Measurements from ENCODE around the gene REXO1. TPM values are rescaled to one million over a fixed set of nuclear protein-coding genes. Genes with fewer than 3 reads are reported as not detected.

The REXO1 gene
- total and polyA plus RNA-seq, 2 donors (not counting 3 experiments of a cell fraction or from before 2014, with no cell fraction given) = 41.1 to 56.9 TPM

- Histone ChIP-seq H3K27me3 (ENCODE audit: control insufficient read depth in 2 of 2, insufficient read depth in 2 of 2, low read length in 2 of 2) (no peaks in the 10 kb centered on the region), H3K27ac (ENCODE audit: insufficient read depth, low read depth, low read length) (no peak overlapping the region), H3K36me3 (ENCODE audit: control insufficient read depth in 2 of 2, extremely low read depth in 1 of 2, insufficient read depth in 2 of 2, low read length in 2 of 2) (peaks cover 0 to 3% of the 10 kb centered on the region in 2 experiments), H2AFZ (ENCODE audit: low read depth, low read length) (no peak overlapping the region), H3K79me2 (ENCODE audit: control insufficient read depth, insufficient read depth, low read length) (no peaks in the 10 kb centered on the region), H4K20me1 (replicated peaks; ENCODE audit: control insufficient read depth, extremely low read depth, insufficient read depth, low read length) (no peaks in the 10 kb centered on the region), H3K4me2 (ENCODE audit: insufficient read depth, low read length) (no peak overlapping the region), H3K4me1 (ENCODE audit: control insufficient read depth, extremely low read depth, insufficient read depth, low read length) (peaks cover 13% of the 10 kb centered on the region), H3K9me1 (replicated peaks; ENCODE audit: control insufficient read depth, extremely low read depth, insufficient read depth, low read length) (no peaks in the 10 kb centered on the region), H3K9me3 (replicated peaks; ENCODE audit: control insufficient read depth, insufficient read depth, low read length) (no peaks in the 10 kb centered on the region), H3K4me3 (replicated peaks in 1 of 3; ENCODE audit: insufficient read depth in 1 of 3, low read depth in 1 of 3, low read length in 3 of 3) (no peak overlapping the region), H3K9ac (replicated peaks; ENCODE audit: extremely low read depth, insufficient read depth, low read length) (no peak overlapping the region)
- no TSS peak for BruUV-seq (replicated peaks)
- TF ChIP-seq POLR2AphosphoS5 (IDR thresholded peaks at IDR 0.05; ENCODE audit: insufficient read depth, low read depth, low read length) (no peak), JUN (IDR thresholded peaks at IDR 0.05; ENCODE audit: borderline replicate concordance, insufficient read depth, insufficient read length, low read depth) (no peak), GATA2 (IDR thresholded peaks at IDR 0.05; ENCODE audit: insufficient read depth, insufficient read length, low read depth, low read length) (no peak), CTCF (IDR thresholded peaks at IDR 0.05; ENCODE audit: extremely low read depth in 1 of 2, insufficient read depth in 1 of 2, low read depth in 1 of 2, low read length in 2 of 2) (no peak), MAX (IDR thresholded peaks at IDR 0.05; ENCODE audit: insufficient read depth, insufficient read length) (no peak), MYC (IDR thresholded peaks at IDR 0.05; ENCODE audit: low read depth, low read length) (no peak), EZH2 (IDR thresholded peaks at IDR 0.05; ENCODE audit: borderline replicate concordance, low read depth, low read length, severe bottlenecking) (no peak), POLR2A (IDR thresholded peaks at IDR 0.05; ENCODE audit: low read depth, low read length) (no peak), FOS (IDR thresholded peaks at IDR 0.05; ENCODE audit: borderline replicate concordance, insufficient read depth, low read length) (no peak)
- ChIA-PET POLR2A (no interaction called here), CTCF (no interaction called here)
- intact Hi-C loops (cut with micrococcal nuclease) (loop anchor here (5.0 kb wide), 1 partner anchor 33 kb away; no protein-coding TSS in a partner anchor), dilution Hi-C loops (cut with MboI; ENCODE audit: extremely low pct_ligation_motif_present, low sequenced_read_pairs) (no loop called here)
- FAIRE-seq = no peak
- no peak for DNase-seq (ENCODE audit: low read depth, low spot score)
Measured at GRCh38 chr19:1810439-1811160, 37.7 kb downstream of the REXO1 start.

All from endothelial cell of umbilical vein (primary cell).